PC-9 (cell line): Measurements from ENCODE around the gene C10orf62. TPM values are rescaled to one million over a fixed set of nuclear protein-coding genes. Genes with fewer than 3 reads are reported as not detected.
A peak's percentile ranks its signal among the peaks of the same experiment; 100 is the strongest.

Experiments used
- BruUV-seq: library from RNA; stranded (reverse); fragments of 400-500 nt; replicated peaks from 2 replicates; lab custom pipeline; 2021; lab: Mats Ljungman, UMichigan
- CTCF ChIA-PET: fragments of 300-600 bp; sonication (Branson Sonifier 250); formaldehyde crosslinking; loops from one replicate; lab custom pipeline; 2022; ENCODE audit warnings: antibody characterized with exemption; lab: Charles Lee
- POLR2A ChIA-PET: fragments of 300-600 bp; sonication (Branson Sonifier 250); formaldehyde crosslinking; loops from one replicate; lab custom pipeline; 2022; ENCODE audit warnings: antibody characterized with exemption; ENCODE audit not compliant: unreplicated experiment; lab: Charles Lee
- DNase-seq, 2 experiments: peaks; one replicate each; pipeline versions ENCODE4 v3.0.0 to v3.0.0-alpha.2; 2015 to 2022; ENCODE audit warnings: mixed read lengths in 1 of 2
- H2AFZ ChIP-seq: fragments of 200-600 bp; sonication (generic); 2 replicates; pipeline ENCODE4 v1.8.1; 2017; ENCODE audit warnings: antibody characterized with exemption
- H3F3A ChIP-seq: fragments of 200-600 bp; sonication (generic); 2 replicates; pipeline ENCODE4 v1.8.1; 2017; ENCODE audit warnings: antibody characterized with exemption, mild to moderate bottlenecking, low read depth; ENCODE audit not compliant: insufficient read depth
- H3K27ac ChIP-seq: fragments of 200-600 bp; sonication (generic); 2 replicates; pipeline ENCODE4 v1.6.1; 2016; ENCODE audit warnings: mixed run types
- H3K27me3 ChIP-seq: fragments of 200-600 bp; sonication (generic); 2 replicates; pipeline ENCODE4 v1.6.1; 2016; ENCODE audit warnings: low read depth, mixed run types; ENCODE audit not compliant: insufficient read depth
- H3K36me3 ChIP-seq: fragments of 200-600 bp; sonication (generic); 2 replicates; pipeline ENCODE4 v1.6.1; 2016; ENCODE audit warnings: low read depth, mixed run types
- H3K4me1 ChIP-seq: fragments of 200-600 bp; sonication (generic); replicated peaks from 2 replicates; pipeline ENCODE4 v1.6.1; 2016; ENCODE audit warnings: mixed run types; ENCODE audit not compliant: insufficient read depth
- H3K4me2 ChIP-seq: fragments of 200-600 bp; sonication (generic); 2 replicates; pipeline ENCODE4 v1.6.1; 2017; ENCODE audit warnings: mixed run types
- H3K4me3 ChIP-seq: fragments of 200-600 bp; sonication (generic); 2 replicates; pipeline ENCODE4 v1.6.1; 2016; ENCODE audit warnings: mixed run types
- H3K79me2 ChIP-seq: fragments of 200-600 bp; sonication (generic); 2 replicates; pipeline ENCODE4 v1.6.1; 2017; ENCODE audit warnings: low read depth, mixed run types
- H3K9me2 ChIP-seq: fragments of 200-600 bp; sonication (generic); 2 replicates; pipeline ENCODE4 v1.8.1; 2017; ENCODE audit warnings: mild to moderate bottlenecking; ENCODE audit not compliant: insufficient read depth
- H3K9me3 ChIP-seq: fragments of 200-600 bp; sonication (generic); 2 replicates; pipeline ENCODE4 v1.8.1; 2016; ENCODE audit warnings: low read depth; ENCODE audit not compliant: insufficient read depth
- H4K20me1 ChIP-seq: fragments of 200-600 bp; sonication (generic); 2 replicates; pipeline ENCODE4 v1.8.1; 2017; ENCODE audit not compliant: insufficient read depth
- EZH2 ChIP-seq: fragments of 200-600 bp; sonication (generic); IDR thresholded peaks from 2 replicates; pipeline ENCODE4 v1.8.0; 2017; ENCODE audit warnings: antibody characterized with exemption, low read depth
- intact Hi-C: fragments of 100-400 bp; cut with micrococcal nuclease; formaldehyde crosslinking; loops from one replicate; pipeline ENCODE4 v1.10.0; 2022; ENCODE audit not compliant: unreplicated experiment
- total RNA-seq: library from RNA; stranded (reverse); gene quantifications from 2 replicates; pipeline ENCODE4 v1.2.3, GENCODE V29; 2021
- TF ChIP-seq, protein P1 (sequence below): fragments of 200-600 bp; sonication (generic); conservative IDR thresholded peaks from 2 replicates; pipeline ENCODE4 v1.6.1; 2017; ENCODE audit warnings: mixed run types, antibody characterized with exemption, mild to moderate bottlenecking, moderate library complexity

Gene C10orf62
- total RNA-seq, 1 experiment from 2014 or later, result 0.59 TPM

DNA sequence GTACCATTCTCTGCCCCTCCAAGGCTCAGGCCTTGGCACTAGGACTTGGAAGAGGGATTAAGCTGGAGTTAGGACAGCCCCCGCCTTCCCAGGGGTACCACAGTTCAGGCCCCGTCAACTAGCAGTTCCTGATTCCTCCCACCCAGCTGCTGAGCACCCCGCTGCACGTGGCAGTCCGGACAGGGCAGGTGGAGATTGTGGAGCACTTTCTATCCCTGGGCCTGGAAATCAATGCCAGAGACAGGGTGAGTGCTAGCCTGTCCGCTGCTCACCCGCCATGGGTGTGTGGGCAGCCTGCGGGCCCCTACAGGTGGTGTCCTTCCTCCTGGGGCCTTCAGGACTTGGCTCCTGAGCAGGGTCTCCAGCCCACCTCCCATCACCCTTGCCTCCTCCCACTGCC, 7.4 kb upstream of the C10orf62 start:
- no peak for DNase-seq
- no peaks in the 10 kb centered on the region for H3K4me1 ChIP-seq
- no peaks in the 10 kb centered on the region for H3K27me3 ChIP-seq
- intact Hi-C loops, result no loop called here
- BruUV-seq, result no TSS peak
- no peaks in the 10 kb centered on the region for H3K9me2 ChIP-seq
- no peak overlapping the region for H3K4me3 ChIP-seq
- ChIA-PET POLR2A (no interaction called here), CTCF (interaction anchor here (0.9 kb wide), 1 partner anchor 35 kb away, joined by 3 read pairs; no protein-coding TSS in a partner anchor)
- no peak overlapping the region for H3K4me2 ChIP-seq
- H3K27ac ChIP-seq, result no peak overlapping the region
- no peaks in the 10 kb centered on the region for H4K20me1 ChIP-seq
- H2AFZ ChIP-seq, result no peak overlapping the region
- no peaks in the 10 kb centered on the region for H3K79me2 ChIP-seq
- no peaks in the 10 kb centered on the region for H3K9me3 ChIP-seq
- H3F3A ChIP-seq, result no peaks in the 10 kb centered on the region
- H3K36me3 ChIP-seq, result no peaks in the 10 kb centered on the region
- TF ChIP-seq, protein P1, sequence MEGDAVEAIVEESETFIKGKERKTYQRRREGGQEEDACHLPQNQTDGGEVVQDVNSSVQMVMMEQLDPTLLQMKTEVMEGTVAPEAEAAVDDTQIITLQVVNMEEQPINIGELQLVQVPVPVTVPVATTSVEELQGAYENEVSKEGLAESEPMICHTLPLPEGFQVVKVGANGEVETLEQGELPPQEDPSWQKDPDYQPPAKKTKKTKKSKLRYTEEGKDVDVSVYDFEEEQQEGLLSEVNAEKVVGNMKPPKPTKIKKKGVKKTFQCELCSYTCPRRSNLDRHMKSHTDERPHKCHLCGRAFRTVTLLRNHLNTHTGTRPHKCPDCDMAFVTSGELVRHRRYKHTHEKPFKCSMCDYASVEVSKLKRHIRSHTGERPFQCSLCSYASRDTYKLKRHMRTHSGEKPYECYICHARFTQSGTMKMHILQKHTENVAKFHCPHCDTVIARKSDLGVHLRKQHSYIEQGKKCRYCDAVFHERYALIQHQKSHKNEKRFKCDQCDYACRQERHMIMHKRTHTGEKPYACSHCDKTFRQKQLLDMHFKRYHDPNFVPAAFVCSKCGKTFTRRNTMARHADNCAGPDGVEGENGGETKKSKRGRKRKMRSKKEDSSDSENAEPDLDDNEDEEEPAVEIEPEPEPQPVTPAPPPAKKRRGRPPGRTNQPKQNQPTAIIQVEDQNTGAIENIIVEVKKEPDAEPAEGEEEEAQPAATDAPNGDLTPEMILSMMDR, result no peak
- TF ChIP-seq EZH2, result no peak

DNA sequence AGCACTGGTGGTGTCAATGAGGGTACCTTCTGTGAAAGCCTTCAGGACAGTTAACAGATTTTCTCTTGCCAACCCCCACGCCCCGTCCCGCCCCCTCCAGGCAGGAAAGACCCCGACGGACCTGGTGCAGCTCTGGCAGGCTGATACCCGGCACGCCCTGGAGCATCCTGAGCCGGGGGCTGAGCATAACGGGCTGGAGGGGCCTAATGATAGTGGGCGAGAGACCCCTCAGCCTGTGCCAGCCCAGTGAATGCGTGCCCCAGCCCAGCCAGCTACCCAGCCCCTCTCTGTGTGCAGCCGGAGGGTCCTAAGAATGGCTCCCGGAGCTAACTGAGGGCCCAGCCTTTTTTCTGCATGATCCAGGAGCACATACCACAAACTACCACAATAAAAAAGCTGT, 6.0 kb upstream of the C10orf62 start:
- Histone ChIP-seq H3K9me2 (no peaks in the 10 kb centered on the region), H4K20me1 (no peaks in the 10 kb centered on the region), H3K27me3 (no peaks in the 10 kb centered on the region), H3K27ac (no peak overlapping the region), H3K36me3 (no peaks in the 10 kb centered on the region), H3F3A (no peaks in the 10 kb centered on the region), H3K79me2 (no peaks in the 10 kb centered on the region), H2AFZ (no peak overlapping the region), H3K4me3 (no peak overlapping the region), H3K9me3 (no peaks in the 10 kb centered on the region), H3K4me2 (no peak overlapping the region), H3K4me1 (no peaks in the 10 kb centered on the region)
- BruUV-seq, result no TSS peak
- intact Hi-C loops, result no loop called here
- ChIA-PET POLR2A (interaction anchor here (0.9 kb wide), 1 partner anchor 9 kb away, joined by 4 read pairs; no protein-coding TSS in a partner anchor), CTCF (interaction anchor here (0.6 to 1.2 kb wide), 2 partner anchors 12 to 44 kb away, joined by 3 to 4 read pairs; no protein-coding TSS in a partner anchor)
- DNase-seq, result no peak
- TF ChIP-seq, protein P1, result no peak
- no peak for TF ChIP-seq EZH2

DNA sequence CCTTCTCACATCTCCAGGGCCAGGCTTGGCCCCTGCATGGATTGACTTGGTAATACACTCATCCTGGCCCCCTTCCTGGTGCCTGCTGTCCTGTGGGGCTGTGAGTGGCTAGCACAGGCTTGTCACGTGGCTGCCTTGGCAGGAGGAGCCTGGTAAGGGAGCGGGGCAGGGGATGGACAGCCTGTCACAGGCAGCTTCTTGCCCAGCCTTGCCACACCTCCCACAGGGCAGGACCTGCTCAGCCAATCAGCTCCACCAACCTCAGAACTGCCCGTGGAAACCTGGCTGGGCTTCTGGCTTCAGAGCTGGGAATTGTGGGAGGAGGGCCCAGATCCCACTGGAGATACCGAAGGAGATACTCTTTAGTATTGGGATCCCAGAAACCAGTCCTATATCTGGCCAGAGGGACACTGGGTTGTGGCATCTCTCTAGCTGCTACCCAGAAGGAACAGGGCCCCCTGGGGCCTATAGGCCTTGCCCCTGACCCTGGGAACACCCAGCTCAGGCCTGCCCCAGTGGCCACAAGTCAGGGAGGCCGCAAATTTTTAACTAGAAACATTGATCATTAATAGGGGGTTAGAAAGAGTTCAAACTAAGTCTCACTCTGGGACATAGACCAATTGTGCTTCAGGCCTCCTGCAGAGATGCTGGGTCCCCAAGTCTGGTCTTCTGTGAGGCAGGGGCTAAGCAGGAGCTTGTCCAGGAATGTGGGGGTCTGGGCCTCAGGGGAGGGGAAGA, 5.3 kb upstream of the C10orf62 start, which contains the start of gene HOGA1:
TSS of gene HOGA1 (plus strand) at position 330 of the 738 bp plus-strand sequence. CDS start at position 645, 315 bp downstream.
- H3K79me2 ChIP-seq, result no peaks in the 10 kb centered on the region
- DNase-seq, result peak in 1 of 2 experiments; percentile 67
- H2AFZ ChIP-seq, result no peak within 1 kb of the TSS
- no peak within 1 kb of the TSS for H3K27ac ChIP-seq
- ChIA-PET POLR2A (interaction anchor here (0.5 to 0.9 kb wide), 2 partner anchors 9 to 12 kb away, joined by 3 to 4 read pairs; no protein-coding TSS in a partner anchor), CTCF (interaction anchor here (0.6 to 1.2 kb wide), 2 partner anchors 13 to 43 kb away, joined by 3 to 4 read pairs; no protein-coding TSS in a partner anchor)
- no peaks in the 10 kb centered on the region for H3K9me3 ChIP-seq
- no peak within 1 kb of the TSS for H3K4me2 ChIP-seq
- no peaks in the 10 kb centered on the region for H3K9me2 ChIP-seq
- H3F3A ChIP-seq, result no peaks in the 10 kb centered on the region
- H3K36me3 ChIP-seq, result no peaks in the 10 kb centered on the region
- H3K27me3 ChIP-seq, result no peaks in the 10 kb centered on the region
- BruUV-seq, result TSS peak; percentile 48
- no peak within 1 kb of the TSS for H3K4me3 ChIP-seq
- intact Hi-C loops, result no loop called here
- H3K4me1 ChIP-seq, result no peaks in the 10 kb centered on the region
- H4K20me1 ChIP-seq, result no peaks in the 10 kb centered on the region
- TF ChIP-seq EZH2, result no peak
- TF ChIP-seq, protein P1, result no peak
